ENCODE results near the gene CALML3. TPM values are rescaled to one million over a fixed set of nuclear protein-coding genes. Genes with fewer than 3 reads are reported as not detected.
A peak's percentile ranks its signal among the peaks of the same experiment; 100 is the strongest.

The CALML3 gene
- total RNA-seq, 1 donor from 2014 or later, result not detected

DNA sequence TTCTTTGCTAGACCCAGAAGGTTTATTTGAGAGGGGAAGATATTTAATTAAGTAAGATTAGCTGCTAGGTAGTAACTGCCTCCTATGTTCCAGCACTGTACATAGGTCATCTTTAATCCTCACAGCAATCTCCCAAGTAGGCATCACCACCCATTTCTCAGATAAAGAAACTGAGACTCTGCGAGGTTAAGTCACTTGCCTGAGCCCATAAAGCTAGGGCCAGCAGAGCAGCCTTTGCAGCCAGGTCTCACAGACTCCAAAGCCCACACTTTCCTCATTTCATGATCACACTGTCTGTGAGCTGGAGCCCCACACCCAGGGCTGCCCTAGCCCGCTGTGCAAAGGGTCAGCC, 20.6 kb downstream of the CALML3 start:
- no peaks in the 10 kb centered on the region for H3F3A ChIP-seq (ENCODE audit: low read depth)
- peaks cover 4% of the 10 kb centered on the region for H3K27me3 Mint-ChIP-seq (ENCODE audit: insufficient read depth, low read depth)
- H3K9me3 Mint-ChIP-seq, result peaks cover 18% of the 10 kb centered on the region
- H3K36me3 ChIP-seq, result peaks cover 5% of the 10 kb centered on the region
- H3K4me1 ChIP-seq, result peaks cover 7% of the 10 kb centered on the region
- no peak overlapping the region for H3K4me2 ChIP-seq
- no peaks in the 10 kb centered on the region for H3K79me2 ChIP-seq (ENCODE audit: low read depth)
- no peaks in the 10 kb centered on the region for H3K27me3 ChIP-seq
- no peak for TF ChIP-seq EZH2phosphoT487 (IDR thresholded peaks at IDR 0.05)
- no peak for TF ChIP-seq EZH2 (IDR thresholded peaks at IDR 0.05)
- no peak for TF ChIP-seq CTCF (IDR thresholded peaks at IDR 0.05)
- H3K9ac ChIP-seq, result no peak overlapping the region
- H3K4me3 ChIP-seq, result no peak overlapping the region
- no peak overlapping the region for H3K4me3 Mint-ChIP-seq
- no peak overlapping the region for H3K27ac Mint-ChIP-seq
- H4K20me1 ChIP-seq (ENCODE audit: low read depth), result no peaks in the 10 kb centered on the region
- H3K36me3 Mint-ChIP-seq, result no peaks in the 10 kb centered on the region
- H3K4me1 Mint-ChIP-seq, result no peaks in the 10 kb centered on the region
- H3K27ac ChIP-seq, result no peak overlapping the region
- no peak overlapping the region for H2AFZ ChIP-seq (replicated peaks)
- DNase-seq (ENCODE audit: low spot score), result no peak
- peaks cover 12% of the 10 kb centered on the region for H3K9me3 ChIP-seq (ENCODE audit: low read depth)

GRCh38 chr10:5545778-5546710, 21.3 kb downstream of the CALML3 start:
- Histone ChIP-seq H3K9me3 (ENCODE audit: low read depth) (peaks cover 12% of the 10 kb centered on the region), H4K20me1 (ENCODE audit: low read depth) (no peaks in the 10 kb centered on the region), H3K79me2 (ENCODE audit: low read depth) (no peaks in the 10 kb centered on the region), H2AFZ (replicated peaks) (no peak overlapping the region), H3K9ac (no peak overlapping the region), H3F3A (ENCODE audit: low read depth) (no peaks in the 10 kb centered on the region), H3K4me2 (no peak overlapping the region), H3K36me3 (peaks cover 5% of the 10 kb centered on the region), H3K27ac (no peak overlapping the region), H3K27me3 (no peaks in the 10 kb centered on the region), H3K4me3 (no peak overlapping the region), H3K4me1 (peaks cover 7% of the 10 kb centered on the region)
- H3K27ac Mint-ChIP-seq, result peak overlapping the region; percentile 33
- H3K9me3 Mint-ChIP-seq, result peaks cover 17% of the 10 kb centered on the region
- H3K36me3 Mint-ChIP-seq, result no peaks in the 10 kb centered on the region
- peaks cover 4% of the 10 kb centered on the region for H3K27me3 Mint-ChIP-seq (ENCODE audit: insufficient read depth, low read depth)
- DNase-seq (ENCODE audit: low spot score), result no peak
- no peak for TF ChIP-seq EZH2 (IDR thresholded peaks at IDR 0.05)
- no peak for TF ChIP-seq CTCF (IDR thresholded peaks at IDR 0.05)
- TF ChIP-seq EZH2phosphoT487 (IDR thresholded peaks at IDR 0.05), result no peak
- H3K4me1 Mint-ChIP-seq, result no peaks in the 10 kb centered on the region
- no peak overlapping the region for H3K4me3 Mint-ChIP-seq

DNA sequence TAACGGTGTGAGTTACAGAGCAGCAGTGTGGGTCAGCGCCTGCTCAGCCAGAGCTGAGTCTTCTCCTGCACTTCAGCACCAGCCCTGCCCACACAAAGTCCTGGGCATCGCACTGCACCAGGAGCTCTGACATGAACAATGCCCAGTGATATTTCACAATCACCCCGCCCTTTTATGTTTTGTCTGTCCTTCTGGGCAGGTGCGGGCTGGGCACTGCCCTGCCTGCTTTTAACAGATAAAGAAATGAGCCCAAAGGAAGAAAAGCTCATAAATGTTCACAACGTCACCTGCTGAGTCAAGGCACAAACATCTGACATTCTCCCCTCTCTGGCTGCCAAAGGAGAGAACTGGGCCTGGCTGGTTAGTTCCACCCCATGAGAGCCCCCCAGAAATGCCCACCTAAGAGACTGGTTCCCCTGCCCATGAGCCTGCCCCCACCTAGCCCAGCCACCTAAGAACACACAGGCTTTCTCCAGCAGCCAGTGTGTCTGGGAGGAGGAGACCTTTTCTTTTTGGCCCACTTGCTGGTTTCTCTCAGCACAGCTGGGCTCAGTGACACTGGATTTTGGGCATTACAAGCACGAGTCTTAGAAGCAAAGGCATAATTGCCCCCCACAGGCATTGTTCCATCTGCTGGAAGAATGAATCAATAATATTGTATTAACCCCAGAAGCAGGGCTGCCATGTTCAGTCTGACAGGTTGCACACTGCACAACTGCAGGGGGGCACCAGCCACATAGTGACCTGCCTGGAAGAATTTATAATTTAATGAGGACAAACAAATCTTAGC, 22.3 kb downstream of the CALML3 start:
- no peak overlapping the region for H3K9ac ChIP-seq

More for the DNA sequence above, 22.3 kb downstream of the CALML3 start:
- H3K4me1 ChIP-seq, result peaks cover 7% of the 10 kb centered on the region
- no peaks in the 10 kb centered on the region for H4K20me1 ChIP-seq (ENCODE audit: low read depth)
- H3K27me3 ChIP-seq, result no peaks in the 10 kb centered on the region
- no peak overlapping the region for H2AFZ ChIP-seq (replicated peaks)
- H3K36me3 Mint-ChIP-seq, result no peaks in the 10 kb centered on the region
- no peak overlapping the region for H3K4me3 ChIP-seq
- DNase-seq (ENCODE audit: low spot score), result no peak
- TF ChIP-seq EZH2phosphoT487 (IDR thresholded peaks at IDR 0.05), result no peak
- no peak for TF ChIP-seq EZH2 (IDR thresholded peaks at IDR 0.05)
- no peak for TF ChIP-seq CTCF (IDR thresholded peaks at IDR 0.05)
- no peaks in the 10 kb centered on the region for H3F3A ChIP-seq (ENCODE audit: low read depth)
- no peak overlapping the region for H3K27ac ChIP-seq
- no peak overlapping the region for H3K4me2 ChIP-seq
- peaks cover 11% of the 10 kb centered on the region for H3K9me3 Mint-ChIP-seq
- H3K36me3 ChIP-seq, result peaks cover 5% of the 10 kb centered on the region
- H3K4me3 Mint-ChIP-seq, result no peak overlapping the region
- no peaks in the 10 kb centered on the region for H3K79me2 ChIP-seq (ENCODE audit: low read depth)
- H3K27ac Mint-ChIP-seq, result peak overlapping the region; percentile 33
- H3K27me3 Mint-ChIP-seq (ENCODE audit: insufficient read depth, low read depth), result peaks cover 4% of the 10 kb centered on the region
- H3K9me3 ChIP-seq (ENCODE audit: low read depth), result peaks cover 10% of the 10 kb centered on the region
- peaks cover 2% of the 10 kb centered on the region for H3K4me1 Mint-ChIP-seq
